T47D (cell line): ENCODE results near the gene NAPSA.

ENCODE experiments used
- DNase-seq, 2 experiments: peaks; one replicate each; pipeline versions ENCODE4 v3.0.0 to v3.0.0-alpha.2; 2011 to 2012; ENCODE audit warnings: low read depth in 1 of 2, low spot score in 1 of 2
- JUND ChIP-seq: IDR thresholded peaks from 2 replicates; pipeline ENCODE4 v1.6.1; 2012; ENCODE audit warnings: low read depth
- in situ Hi-C: cut with HindIII; loops from 2 replicates; pipeline ENCODE4 v1.10.0; 2016; ENCODE audit warnings: low sequenced_read_pairs, low pct_unique_long_range_greater_than_20kb

NAPSA gene

DNA sequence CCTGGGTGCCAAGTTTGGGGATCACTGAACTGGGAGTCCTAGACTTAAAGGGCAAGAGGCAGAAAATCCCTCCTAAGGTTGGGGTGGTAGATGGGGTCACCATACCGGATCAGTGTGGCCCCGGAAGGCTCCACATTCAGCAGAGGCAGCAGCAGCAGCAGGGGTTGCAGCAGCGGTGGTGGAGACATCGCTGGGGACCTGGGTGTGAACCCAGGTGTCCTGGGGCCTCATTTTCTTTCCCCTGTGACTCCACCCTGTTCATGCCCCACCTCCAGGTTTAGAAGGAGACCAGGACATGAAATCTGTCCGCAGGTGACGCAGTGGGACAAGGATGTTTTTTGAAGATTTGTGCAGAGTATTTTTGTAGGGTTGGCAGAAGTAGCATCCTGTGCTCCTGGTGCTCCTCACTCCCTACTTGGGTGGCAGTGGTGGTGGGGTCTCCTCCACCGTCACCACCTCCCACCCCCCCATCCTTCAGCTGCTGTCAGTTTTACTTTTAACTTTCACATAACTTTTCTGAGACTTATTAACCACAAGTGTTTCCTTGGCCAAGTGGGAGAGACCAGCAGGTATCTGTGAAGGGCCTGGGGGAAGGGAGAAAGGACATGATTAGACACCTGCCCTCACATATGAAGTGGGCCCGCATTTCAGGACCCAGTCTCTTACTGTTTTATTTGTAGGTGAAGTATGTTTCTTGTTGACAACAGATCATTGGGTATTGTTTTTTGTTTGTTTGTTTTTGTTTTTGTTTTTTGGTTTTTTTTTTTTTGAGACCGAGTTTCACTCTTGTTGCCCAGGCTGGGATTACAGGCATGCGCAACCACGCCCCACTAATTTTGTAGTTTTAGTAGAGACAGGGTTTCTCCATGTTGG is at the start of gene NAPSA:
TSS of gene NAPSA (minus strand) at position 206 of the 873 bp plus-strand sequence. CDS start at position 188, 18 bp downstream.
- no peak for TF ChIP-seq JUND
- in situ Hi-C loops, result no loop called here
- DNase-seq, result no peak

DNA sequence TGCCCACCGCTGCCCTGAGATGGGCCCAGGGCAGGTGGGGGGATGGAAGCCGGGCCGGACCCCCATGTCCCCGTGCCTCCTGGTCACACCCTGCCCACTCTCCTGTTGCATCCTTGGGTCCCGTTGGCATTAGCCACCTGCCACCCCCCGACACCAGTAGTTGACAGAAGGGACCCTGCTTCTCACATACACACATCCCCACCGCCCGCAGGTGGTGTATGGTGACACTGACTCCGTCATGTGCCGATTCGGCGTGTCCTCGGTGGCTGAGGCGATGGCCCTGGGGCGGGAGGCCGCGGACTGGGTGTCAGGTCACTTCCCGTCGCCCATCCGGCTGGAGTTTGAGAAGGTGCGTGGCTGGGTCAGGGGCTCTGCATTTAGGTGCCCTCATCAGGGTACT is 48.1 kb upstream of the NAPSA start:
- no peak for DNase-seq
- no peak for TF ChIP-seq JUND
- in situ Hi-C loops, result no loop called here

DNA sequence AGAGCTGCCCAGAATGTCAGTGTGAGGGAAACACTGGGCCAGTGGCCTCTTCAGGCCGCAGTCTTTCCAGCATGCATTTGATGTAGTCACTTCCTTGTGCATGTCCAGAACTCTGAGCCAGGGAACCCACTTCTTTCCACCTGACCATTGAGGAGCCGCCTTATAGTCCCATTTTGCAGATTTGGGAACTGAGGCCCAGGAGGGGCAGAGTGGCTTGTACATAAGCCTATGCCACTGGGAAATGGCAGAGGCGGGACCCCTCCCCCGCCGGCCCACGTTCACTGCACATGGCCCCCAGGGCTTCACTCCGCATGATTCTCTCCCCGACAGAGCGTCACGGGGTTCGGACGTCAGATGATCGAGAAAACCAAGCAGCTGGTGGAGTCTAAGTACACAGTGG is 47.7 kb upstream of the NAPSA start:
- no peak for DNase-seq
- TF ChIP-seq JUND, result no peak
- in situ Hi-C loops, result no loop called here

DNA sequence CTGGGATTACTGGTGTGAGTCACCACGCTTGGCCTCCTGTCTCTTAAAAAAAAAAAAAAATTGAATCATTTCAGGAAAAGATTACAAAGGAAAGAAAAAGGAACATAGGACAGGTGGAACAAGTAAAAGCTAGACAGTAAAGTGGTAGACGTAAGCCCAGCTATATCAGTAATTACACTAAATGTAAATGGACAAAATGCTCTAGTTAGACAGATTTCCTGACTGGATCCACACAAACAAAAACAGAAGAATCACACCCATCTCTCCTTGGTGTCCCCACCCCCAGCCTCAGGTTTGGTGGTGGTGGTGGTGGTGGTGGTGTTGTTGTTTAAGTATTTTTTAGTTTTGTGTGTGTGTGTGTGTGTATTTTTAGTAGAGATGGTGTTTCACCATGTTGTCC is 47.0 kb upstream of the NAPSA start:
- TF ChIP-seq JUND, result no peak
- DNase-seq, result no peak
- in situ Hi-C loops, result no loop called here

DNA sequence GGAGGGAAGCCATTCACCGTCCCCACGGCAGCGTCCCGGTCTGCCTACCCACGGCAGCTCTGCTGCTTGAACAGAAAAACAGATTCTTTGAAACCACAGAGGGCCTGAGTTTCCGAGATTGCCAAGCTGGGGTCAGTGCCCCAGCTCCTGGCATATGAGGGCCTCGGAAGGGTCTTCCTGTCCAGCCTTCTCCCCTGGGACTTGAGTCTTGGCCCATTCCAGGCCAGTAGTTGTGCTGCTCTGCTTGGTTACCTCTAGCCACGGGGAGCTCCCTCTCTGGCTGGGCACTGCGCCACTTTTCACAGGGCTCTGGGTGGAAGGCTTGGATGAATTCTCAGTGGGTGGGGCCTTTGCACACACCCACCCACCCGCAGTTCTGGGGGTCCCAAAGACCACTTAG is 44.7 kb upstream of the NAPSA start:
- in situ Hi-C loops, result no loop called here
- TF ChIP-seq JUND, result no peak
- no peak for DNase-seq

DNA sequence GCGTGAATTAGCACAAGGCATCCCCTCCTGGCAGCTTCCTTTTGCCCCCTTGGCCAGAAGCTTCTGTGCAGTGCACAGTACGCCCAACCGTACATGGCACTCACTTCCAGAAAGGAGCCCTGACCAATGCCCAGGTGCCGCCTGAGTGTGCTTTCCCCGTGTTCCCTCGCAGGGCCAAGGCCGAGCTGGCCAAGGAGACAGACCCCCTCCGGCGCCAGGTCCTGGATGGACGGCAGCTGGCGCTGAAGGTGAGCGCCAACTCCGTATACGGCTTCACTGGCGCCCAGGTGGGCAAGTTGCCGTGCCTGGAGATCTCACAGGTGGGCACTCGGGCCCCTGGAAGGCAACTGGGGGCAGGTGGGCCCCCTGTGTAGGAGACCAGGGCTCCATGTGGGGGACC is 43.9 kb upstream of the NAPSA start:
- TF ChIP-seq JUND, result no peak
- DNase-seq, result no peak
- in situ Hi-C loops, result no loop called here

DNA sequence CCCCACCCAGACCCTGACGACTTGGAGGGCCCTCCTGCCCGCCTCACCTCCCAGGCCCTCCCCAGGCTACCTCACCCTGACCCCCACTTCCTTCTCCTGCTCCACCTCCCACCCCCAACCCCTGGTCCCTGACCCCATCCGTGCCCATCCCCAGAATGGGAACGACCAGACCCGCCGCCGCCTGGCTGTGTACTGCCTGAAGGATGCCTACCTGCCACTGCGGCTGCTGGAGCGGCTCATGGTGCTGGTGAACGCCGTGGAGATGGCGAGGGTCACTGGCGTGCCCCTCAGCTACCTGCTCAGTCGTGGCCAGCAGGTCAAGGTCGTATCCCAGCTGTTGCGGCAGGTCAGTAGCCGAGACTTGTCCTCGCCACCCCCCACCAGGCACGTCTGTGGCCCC is 41.4 kb upstream of the NAPSA start:
- DNase-seq, result no peak
- in situ Hi-C loops, result no loop called here
- TF ChIP-seq JUND, result no peak

DNA sequence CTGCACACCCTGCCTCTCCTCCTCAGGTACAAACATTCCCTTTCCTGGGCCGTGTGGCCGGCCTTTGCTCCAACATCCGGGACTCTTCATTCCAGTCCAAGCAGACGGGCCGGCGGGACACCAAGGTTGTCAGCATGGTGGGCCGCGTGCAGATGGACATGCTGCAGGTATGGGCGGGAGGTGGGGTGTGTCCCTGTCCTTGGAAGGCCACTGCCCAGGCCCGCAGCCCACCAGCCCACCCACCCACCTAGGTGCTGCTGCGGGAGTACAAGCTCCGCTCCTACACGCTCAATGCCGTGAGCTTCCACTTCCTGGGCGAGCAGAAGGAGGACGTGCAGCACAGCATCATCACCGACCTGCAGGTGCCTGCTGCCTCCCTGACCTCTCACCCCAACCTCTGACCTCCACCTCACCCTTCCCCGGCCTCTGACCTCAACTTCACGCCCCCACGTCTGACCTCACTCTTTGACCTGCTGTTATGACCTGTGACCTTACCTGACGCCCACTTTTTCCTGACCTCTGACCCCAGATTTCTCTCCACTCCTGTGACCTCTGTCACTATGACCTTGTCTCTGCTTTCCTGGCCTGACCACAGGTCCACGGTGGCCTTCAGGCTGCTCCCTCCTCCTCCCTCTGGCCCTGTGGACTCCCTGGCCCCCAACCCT is 40.8 kb upstream of the NAPSA start:
- in situ Hi-C loops, result no loop called here
- TF ChIP-seq JUND, result no peak
- no peak for DNase-seq

DNA sequence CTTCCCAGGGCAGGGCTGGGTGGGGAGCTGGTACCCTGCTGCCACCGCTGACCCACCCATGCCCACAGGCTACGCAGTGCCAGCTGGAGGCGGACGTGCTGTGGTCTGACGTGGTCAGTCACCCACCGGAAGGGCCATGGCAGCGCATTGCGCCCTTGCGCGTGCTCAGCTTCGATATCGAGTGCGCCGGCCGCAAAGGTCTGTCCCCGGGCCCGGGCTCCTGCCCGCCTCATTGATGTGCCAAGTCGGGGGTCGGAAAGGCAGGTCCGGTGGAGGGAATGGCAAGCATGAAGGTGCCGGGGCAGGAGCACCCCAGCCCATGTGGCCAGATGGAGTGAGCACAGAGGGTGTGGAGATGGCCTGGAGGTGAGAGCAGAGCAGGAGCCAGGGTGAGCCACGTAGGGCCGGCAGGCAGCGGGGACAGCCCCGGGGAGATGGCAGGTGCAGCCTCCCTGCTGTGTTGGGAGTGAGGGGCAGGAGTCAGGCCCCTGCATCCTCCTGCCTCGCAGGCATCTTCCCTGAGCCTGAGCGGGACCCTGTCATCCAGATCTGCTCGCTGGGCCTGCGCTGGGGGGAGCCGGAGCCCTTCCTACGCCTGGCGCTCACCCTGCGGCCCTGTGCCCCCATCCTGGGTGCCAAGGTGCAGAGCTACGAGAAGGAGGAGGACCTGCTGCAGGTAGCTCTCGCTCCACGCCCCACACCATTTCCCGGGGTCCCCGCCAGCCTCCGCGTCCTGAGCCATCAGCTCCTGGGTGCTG is 37.3 kb upstream of the NAPSA start:
- DNase-seq, result no peak
- in situ Hi-C loops, result no loop called here
- TF ChIP-seq JUND, result no peak

DNA sequence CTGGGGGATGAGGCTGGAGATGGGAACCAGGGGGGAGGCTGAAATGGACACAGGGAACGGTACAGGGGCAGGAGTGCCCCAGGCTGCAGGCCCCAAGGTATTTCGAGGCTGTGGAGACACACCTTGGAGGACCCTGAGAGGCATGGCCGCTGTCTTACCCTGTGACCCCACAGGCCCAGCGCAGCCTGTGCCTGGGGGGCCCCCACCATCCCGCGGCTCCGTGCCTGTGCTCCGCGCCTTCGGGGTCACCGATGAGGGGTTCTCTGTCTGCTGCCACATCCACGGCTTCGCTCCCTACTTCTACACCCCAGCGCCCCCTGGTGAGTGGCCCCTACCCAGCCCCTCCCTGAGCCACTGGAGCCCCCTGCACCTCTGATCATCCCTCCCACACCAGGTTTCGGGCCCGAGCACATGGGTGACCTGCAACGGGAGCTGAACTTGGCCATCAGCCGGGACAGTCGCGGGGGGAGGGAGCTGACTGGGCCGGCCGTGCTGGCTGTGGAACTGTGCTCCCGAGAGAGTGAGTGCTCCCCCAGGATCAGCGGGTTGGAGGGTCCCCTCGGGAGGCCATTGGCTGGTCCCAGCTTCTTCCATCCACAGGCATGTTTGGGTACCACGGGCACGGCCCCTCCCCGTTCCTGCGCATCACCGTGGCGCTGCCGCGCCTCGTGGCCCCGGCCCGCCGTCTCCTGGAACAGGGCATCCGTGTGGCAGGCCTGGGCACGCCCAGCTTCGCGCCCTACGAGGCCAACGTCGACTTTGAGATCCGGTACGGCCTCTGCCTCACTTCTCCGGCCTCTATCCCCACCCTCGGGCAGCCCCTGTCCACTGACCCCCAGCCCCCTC is 36.4 kb upstream of the NAPSA start:
- no peak for TF ChIP-seq JUND
- no peak for DNase-seq
- in situ Hi-C loops, result no loop called here

DNA sequence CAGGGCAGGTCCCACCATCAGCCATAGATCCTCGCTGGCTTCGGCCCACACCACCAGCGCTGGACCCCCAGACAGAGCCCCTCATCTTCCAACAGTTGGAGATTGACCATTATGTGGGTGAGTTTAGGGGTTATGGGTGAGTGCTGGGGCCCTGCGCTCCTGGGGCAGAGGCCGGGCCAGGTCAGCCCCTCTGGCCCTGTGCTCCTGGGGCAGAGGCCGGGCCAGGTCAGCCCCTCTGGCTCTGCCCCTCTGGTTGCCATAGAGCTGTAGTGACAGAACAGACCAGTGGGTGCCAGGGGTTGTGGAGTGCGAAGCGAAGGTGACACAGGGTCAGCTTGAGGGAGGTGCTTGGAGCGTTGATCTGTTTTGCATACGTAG is 33.9 kb upstream of the NAPSA start:
- TF ChIP-seq JUND, result no peak
- in situ Hi-C loops, result no loop called here
- DNase-seq, result no peak
